Nephron progenitor cell (in vitro differentiated cells): ENCODE data around the gene THSD7A.

Experiments used
- DNase-seq: peaks from one replicate; pipeline ENCODE4 v3.0.0; 2021
- H3K27ac Mint-ChIP-seq: 2 replicates; pipeline ENCODE4 v1.8.0; 2021; ENCODE audit warnings: mild to moderate bottlenecking, moderate library complexity, mixed read lengths
- H3K27me3 Mint-ChIP-seq: 2 replicates; pipeline ENCODE4 v1.8.0; 2021; ENCODE audit warnings: mild to moderate bottlenecking, low read depth, mixed read lengths; ENCODE audit not compliant: poor library complexity
- H3K36me3 Mint-ChIP-seq: 2 replicates; pipeline ENCODE4 v1.8.0; 2021; ENCODE audit warnings: low read depth, mixed read lengths
- H3K4me1 Mint-ChIP-seq: 2 replicates; pipeline ENCODE4 v1.8.0; 2021; ENCODE audit warnings: mixed read lengths
- H3K4me3 Mint-ChIP-seq: 2 replicates; pipeline ENCODE4 v1.8.0; 2021; ENCODE audit warnings: mild to moderate bottlenecking, moderate library complexity, mixed read lengths
- H3K9me3 Mint-ChIP-seq: 2 replicates; pipeline ENCODE4 v1.8.0; 2021; ENCODE audit warnings: mild to moderate bottlenecking, moderate library complexity, mixed read lengths
- TF ChIP-seq, protein P1 (sequence below): fragments of 200-600 bp; sonication (generic); IDR thresholded peaks from 2 replicates; pipeline ENCODE4 v1.5.0; 2021; ENCODE audit warnings: antibody characterized with exemption

THSD7A gene

DNA sequence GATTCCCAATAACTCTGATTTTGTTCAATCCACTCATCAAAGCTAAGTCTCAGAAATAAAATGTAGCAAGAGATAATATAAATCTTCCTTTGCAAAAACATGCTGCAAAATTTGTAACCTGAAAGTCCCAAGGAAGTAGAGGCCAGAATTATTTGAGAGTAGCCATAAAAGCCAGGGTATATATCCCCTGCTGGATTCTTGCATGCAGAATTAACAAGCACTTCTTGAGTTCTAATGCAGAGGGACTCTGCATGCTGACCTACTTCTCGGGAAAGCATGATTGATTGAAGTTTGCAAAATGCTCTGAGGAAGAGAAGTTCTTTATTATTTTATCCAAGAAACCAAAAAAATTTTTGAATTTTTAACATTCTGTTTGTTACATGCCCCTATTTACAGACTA lies 121.6 kb downstream of the THSD7A start:
- TF ChIP-seq, protein P1, sequence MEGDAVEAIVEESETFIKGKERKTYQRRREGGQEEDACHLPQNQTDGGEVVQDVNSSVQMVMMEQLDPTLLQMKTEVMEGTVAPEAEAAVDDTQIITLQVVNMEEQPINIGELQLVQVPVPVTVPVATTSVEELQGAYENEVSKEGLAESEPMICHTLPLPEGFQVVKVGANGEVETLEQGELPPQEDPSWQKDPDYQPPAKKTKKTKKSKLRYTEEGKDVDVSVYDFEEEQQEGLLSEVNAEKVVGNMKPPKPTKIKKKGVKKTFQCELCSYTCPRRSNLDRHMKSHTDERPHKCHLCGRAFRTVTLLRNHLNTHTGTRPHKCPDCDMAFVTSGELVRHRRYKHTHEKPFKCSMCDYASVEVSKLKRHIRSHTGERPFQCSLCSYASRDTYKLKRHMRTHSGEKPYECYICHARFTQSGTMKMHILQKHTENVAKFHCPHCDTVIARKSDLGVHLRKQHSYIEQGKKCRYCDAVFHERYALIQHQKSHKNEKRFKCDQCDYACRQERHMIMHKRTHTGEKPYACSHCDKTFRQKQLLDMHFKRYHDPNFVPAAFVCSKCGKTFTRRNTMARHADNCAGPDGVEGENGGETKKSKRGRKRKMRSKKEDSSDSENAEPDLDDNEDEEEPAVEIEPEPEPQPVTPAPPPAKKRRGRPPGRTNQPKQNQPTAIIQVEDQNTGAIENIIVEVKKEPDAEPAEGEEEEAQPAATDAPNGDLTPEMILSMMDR = no peak
- no peak for DNase-seq
- no peaks in the 10 kb centered on the region for H3K36me3 Mint-ChIP-seq
- no peak overlapping the region for H3K27ac Mint-ChIP-seq
- no peaks in the 10 kb centered on the region for H3K27me3 Mint-ChIP-seq
- no peaks in the 10 kb centered on the region for H3K4me1 Mint-ChIP-seq
- H3K9me3 Mint-ChIP-seq = no peaks in the 10 kb centered on the region
- no peak overlapping the region for H3K4me3 Mint-ChIP-seq

DNA sequence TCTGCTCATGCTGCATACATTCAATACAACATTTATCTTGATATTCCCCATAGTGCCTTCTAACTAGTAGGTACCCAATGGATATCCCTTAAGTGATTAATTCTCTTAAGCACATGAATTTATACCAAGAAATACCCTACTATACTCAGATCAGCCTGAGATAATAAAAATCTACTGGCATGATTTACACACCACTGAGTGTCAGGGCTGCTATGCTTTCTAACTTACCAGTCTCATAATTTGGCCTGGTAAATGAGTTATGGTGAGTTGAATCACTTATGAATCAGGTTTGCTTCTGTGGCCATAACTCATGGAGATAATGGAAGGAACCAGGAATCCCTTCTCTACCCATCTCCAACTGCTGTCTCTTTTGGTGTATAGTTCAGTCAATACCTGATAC lies 122.8 kb downstream of the THSD7A start:
- Mint-ChIP-seq H3K4me3 (no peak overlapping the region), H3K9me3 (no peaks in the 10 kb centered on the region), H3K4me1 (no peaks in the 10 kb centered on the region), H3K27ac (no peak overlapping the region), H3K36me3 (no peaks in the 10 kb centered on the region), H3K27me3 (no peaks in the 10 kb centered on the region)
- TF ChIP-seq, protein P1 = no peak
- DNase-seq = no peak

DNA sequence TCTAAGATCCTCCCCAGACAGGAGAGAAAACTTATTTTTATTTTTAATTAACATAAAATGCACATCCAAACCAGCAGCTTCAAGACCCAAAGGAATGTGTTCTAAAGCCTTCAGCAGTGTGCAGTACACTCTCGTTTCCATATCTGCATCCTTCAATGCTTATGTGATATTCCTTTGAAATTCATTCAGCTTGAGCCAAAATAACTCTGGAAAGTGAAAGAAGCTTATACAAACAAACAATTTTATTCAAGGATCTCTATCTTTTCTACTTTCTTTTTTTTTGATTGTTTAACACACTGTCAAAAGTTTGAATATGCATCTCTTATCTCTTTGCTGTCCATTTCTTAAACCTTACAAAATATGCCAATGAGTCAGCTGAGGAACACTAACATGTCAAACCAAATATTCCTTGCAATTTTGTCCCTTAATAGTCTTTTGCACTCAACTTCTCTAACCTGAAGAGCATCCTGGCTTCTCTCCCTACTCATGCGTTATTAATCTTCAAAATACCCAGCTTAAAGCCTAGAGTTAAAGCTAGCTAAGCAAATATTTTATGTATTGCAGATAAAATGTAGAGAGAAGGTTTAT lies 124.3 kb downstream of the THSD7A start:
- Mint-ChIP-seq H3K27me3 (no peaks in the 10 kb centered on the region), H3K4me1 (no peaks in the 10 kb centered on the region), H3K9me3 (no peaks in the 10 kb centered on the region), H3K4me3 (no peak overlapping the region), H3K36me3 (no peaks in the 10 kb centered on the region), H3K27ac (no peak overlapping the region)
- no peak for DNase-seq
- TF ChIP-seq, protein P1 = no peak

- H3K4me3 Mint-ChIP-seq = no peak overlapping the region
- TF ChIP-seq, protein P1 = no peak
- no peaks in the 10 kb centered on the region for H3K9me3 Mint-ChIP-seq
- no peaks in the 10 kb centered on the region for H3K27me3 Mint-ChIP-seq
- no peaks in the 10 kb centered on the region for H3K4me1 Mint-ChIP-seq
- H3K27ac Mint-ChIP-seq = no peak overlapping the region
- no peaks in the 10 kb centered on the region for H3K36me3 Mint-ChIP-seq
- DNase-seq = no peak
These were observed 125.1 kb downstream of the THSD7A start for GRCh38 chr7:11706666-11707605.

DNA sequence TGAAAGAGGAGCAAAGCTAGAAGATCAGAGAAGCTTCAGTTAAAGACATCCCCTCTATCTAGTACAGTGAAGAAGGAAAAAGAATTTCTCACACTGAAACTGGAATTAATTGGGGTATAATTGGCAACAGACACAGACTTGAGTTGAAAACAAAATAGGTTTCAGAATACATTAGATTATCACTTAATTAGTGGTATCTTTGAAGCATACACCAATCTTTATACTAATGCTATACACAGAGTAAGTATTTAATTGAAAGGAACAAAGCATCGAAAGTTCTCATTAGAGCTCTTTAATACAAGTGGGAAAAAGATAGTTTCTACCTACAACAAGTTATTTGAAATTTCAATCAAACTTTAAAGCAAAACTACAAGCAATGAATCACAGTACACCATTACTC lies 128.2 kb downstream of the THSD7A start:
- no peaks in the 10 kb centered on the region for H3K9me3 Mint-ChIP-seq
- H3K4me1 Mint-ChIP-seq = no peaks in the 10 kb centered on the region
- no peak overlapping the region for H3K4me3 Mint-ChIP-seq
- H3K27ac Mint-ChIP-seq = no peak overlapping the region
- no peak for DNase-seq
- TF ChIP-seq, protein P1 = no peak
- H3K36me3 Mint-ChIP-seq = no peaks in the 10 kb centered on the region
- no peaks in the 10 kb centered on the region for H3K27me3 Mint-ChIP-seq
